GM18508 (cell line): ENCODE data around the gene RALGPS2.

ENCODE experiments used
- ATAC-seq: cut with Tn5 transposase; IDR thresholded peaks from one replicate; pipeline ENCODE4 v1.9.1; 2021; ENCODE audit warnings: moderate number of reproducible peaks; ENCODE audit not compliant: insufficient read depth, unreplicated experiment

RALGPS2 gene

GRCh38 chr1:178849918-178850317 is 124.9 kb downstream of the RALGPS2 start:
- ATAC-seq = no peak

GRCh38 chr1:178857126-178857525 is 132.1 kb downstream of the RALGPS2 start:
- ATAC-seq = no peak

- no peak for ATAC-seq
Measured at GRCh38 chr1:178862416-178862815, 137.4 kb downstream of the RALGPS2 start.

- no peak for ATAC-seq
Measured at GRCh38 chr1:178862864-178863263, 137.8 kb downstream of the RALGPS2 start.

GRCh38 chr1:178864326-178864725 is 139.3 kb downstream of the RALGPS2 start:
- no peak for ATAC-seq

GRCh38 chr1:178867670-178868069 is 142.6 kb downstream of the RALGPS2 start:
- ATAC-seq = no peak

- no peak for ATAC-seq
Measured at GRCh38 chr1:178868706-178869105, 143.7 kb downstream of the RALGPS2 start.

GRCh38 chr1:178869119-178869697 is 144.2 kb downstream of the RALGPS2 start:
- no peak for ATAC-seq

- no peak for ATAC-seq
Measured at GRCh38 chr1:178870221-178870620, 145.2 kb downstream of the RALGPS2 start.

- no peak for ATAC-seq
Measured at GRCh38 chr1:178870944-178871343, 145.9 kb downstream of the RALGPS2 start, which contains the start of gene ANGPTL1. TSS of gene ANGPTL1 (minus strand) at chr1:178871077. CDS start at chr1:178865776, 5,301 bp downstream.

- no peak for ATAC-seq
Measured at GRCh38 chr1:178871551-178872320, 146.7 kb downstream of the RALGPS2 start.

GRCh38 chr1:178874966-178875365 is 149.9 kb downstream of the RALGPS2 start:
- ATAC-seq = no peak

- ATAC-seq = no peak
Measured at GRCh38 chr1:178875936-178876335, 150.9 kb downstream of the RALGPS2 start.

GRCh38 chr1:178877896-178878295 is 152.9 kb downstream of the RALGPS2 start:
- no peak for ATAC-seq

GRCh38 chr1:178881950-178882349 is 156.9 kb downstream of the RALGPS2 start:
- no peak for ATAC-seq

GRCh38 chr1:178885869-178886268 is 160.8 kb downstream of the RALGPS2 start:
- no peak for ATAC-seq

GRCh38 chr1:178886551-178886950 is 161.5 kb downstream of the RALGPS2 start:
- ATAC-seq = no peak

GRCh38 chr1:178895928-178896327 is 170.9 kb downstream of the RALGPS2 start:
- no peak for ATAC-seq

GRCh38 chr1:178898401-178898800 is 173.4 kb downstream of the RALGPS2 start:
- ATAC-seq = no peak

GRCh38 chr1:178899402-178899801 is 174.4 kb downstream of the RALGPS2 start:
- no peak for ATAC-seq

- no peak for ATAC-seq
Measured at GRCh38 chr1:178901482-178902125, 176.6 kb downstream of the RALGPS2 start.
